H54 (cell line): ENCODE data around the gene PIGR.
A peak's percentile ranks its signal among the peaks of the same experiment; 100 is the strongest.

ENCODE experiments used
- DNase-seq: peaks from one replicate; pipeline ENCODE4 v3.0.0; 2011; ENCODE audit warnings: low spot score, mixed read lengths; ENCODE audit not compliant: insufficient read length
- FAIRE-seq: peaks from 3 replicates; lab custom pipeline; 2011; peaks lifted over from hg19 to GRCh38; lab: Jason Lieb, UNC
- POLR2A ChIP-seq: IDR thresholded peaks from 2 replicates; pipeline ENCODE4 v1.6.1; 2011; ENCODE audit warnings: low read depth, mild to moderate bottlenecking, low read length

The PIGR gene, protein sequence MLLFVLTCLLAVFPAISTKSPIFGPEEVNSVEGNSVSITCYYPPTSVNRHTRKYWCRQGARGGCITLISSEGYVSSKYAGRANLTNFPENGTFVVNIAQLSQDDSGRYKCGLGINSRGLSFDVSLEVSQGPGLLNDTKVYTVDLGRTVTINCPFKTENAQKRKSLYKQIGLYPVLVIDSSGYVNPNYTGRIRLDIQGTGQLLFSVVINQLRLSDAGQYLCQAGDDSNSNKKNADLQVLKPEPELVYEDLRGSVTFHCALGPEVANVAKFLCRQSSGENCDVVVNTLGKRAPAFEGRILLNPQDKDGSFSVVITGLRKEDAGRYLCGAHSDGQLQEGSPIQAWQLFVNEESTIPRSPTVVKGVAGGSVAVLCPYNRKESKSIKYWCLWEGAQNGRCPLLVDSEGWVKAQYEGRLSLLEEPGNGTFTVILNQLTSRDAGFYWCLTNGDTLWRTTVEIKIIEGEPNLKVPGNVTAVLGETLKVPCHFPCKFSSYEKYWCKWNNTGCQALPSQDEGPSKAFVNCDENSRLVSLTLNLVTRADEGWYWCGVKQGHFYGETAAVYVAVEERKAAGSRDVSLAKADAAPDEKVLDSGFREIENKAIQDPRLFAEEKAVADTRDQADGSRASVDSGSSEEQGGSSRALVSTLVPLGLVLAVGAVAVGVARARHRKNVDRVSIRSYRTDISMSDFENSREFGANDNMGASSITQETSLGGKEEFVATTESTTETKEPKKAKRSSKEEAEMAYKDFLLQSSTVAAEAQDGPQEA

DNA sequence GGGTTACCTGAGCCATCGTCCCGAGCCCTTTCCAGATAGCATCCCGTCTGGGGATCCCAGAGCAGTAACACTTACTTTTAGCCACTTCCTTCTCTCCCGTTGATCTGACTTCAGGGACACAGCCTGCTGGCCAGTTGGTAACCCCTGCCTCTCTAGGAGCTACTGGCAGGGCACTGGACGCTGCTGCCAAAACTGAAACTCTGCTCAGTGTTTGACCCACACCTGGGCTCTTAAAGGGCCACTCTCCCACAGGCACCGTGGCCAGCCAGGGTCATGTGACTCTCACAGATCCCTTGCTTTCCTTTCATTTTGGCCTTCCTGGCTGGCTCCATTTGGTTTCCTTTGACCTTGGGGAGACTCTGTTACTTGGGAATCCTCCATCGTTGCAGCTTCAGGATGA is at the start of gene PIGR:
TSS of gene PIGR (minus strand) at position 206 of the 400 bp plus-strand sequence. CDS start 5,935 bp downstream, outside the sequence.
- FAIRE-seq, result no peak
- no peak for DNase-seq
- no peak for TF ChIP-seq POLR2A

DNA sequence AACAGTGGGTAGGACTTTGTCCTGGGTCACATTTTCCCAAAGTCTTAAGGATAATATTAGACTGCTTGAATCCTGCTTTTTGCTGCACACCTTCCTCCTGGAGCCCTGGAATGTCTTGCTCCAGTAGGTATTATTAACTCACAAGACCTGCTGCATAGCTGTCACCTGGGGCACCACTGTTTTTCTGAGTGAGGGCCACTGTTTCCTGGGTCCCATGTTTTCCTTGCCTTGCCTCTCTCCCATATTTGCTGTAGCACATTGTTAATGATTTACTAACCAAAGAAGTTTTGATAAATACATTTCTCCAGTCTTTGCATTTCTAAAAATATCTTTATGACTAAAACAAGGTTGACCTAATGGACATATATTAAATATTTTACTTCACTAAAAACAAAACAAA is 46.5 kb upstream of the PIGR start:
- TF ChIP-seq POLR2A, result no peak
- DNase-seq, result no peak
- no peak for FAIRE-seq

DNA sequence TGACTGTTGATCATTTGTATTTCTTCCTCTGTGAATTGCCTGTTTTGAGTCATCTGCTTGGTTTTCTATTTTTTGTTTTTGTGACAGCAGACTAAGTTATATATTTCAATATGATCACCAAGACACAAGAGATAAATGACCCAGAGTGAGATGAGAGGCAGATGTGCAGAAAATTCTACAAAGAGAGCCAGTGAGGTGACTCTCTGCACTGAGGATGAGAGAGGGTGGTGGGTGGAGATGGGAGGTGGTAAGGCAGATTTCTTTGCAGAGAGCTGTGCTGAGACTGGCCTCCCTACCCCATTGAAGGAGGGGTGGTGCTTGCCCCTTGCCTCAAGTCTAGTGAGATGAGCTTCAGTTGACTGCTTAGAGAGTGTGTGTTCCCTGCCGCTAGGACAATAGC is 41.6 kb upstream of the PIGR start:
- no peak for FAIRE-seq
- no peak for TF ChIP-seq POLR2A
- no peak for DNase-seq

DNA sequence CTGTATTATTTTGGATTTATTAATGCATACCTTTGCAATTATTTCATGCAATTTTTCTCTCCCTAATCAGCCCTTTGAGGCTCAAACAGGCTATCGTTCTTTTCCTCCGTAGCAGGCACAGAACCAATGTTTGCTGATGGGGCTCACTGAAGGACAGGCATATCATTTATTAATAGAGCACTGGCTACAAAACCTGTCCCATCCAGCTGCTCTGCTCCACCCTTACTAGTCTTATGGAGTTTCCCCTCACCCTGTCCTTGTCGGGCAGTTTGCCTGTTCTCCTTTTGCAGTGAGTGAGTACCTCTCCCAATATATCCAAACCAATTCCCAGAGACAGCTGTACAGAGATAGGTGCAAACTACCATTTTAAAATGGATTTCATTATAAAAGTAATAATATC is 40.6 kb upstream of the PIGR start:
- FAIRE-seq (no peak), DNase-seq (no peak)
- TF ChIP-seq POLR2A, result no peak

DNA sequence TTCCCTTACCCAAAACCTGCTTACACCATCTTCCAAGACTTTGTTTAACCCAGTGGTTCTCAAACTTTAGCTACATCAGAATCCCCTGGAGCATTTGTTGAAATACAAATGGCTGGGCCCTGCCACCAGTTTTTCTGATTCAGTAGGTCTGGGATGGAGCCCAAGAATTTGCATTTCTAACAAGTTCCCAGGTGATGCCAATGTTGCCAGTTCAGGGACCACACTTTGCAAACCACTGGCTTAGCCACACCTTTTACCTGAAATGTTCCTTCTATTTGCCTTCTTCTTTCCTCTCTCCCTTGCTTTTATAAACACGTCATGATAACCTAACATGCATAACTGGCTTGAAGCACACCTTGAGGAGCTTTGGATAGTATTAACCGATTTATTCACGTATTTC is 40.1 kb upstream of the PIGR start:
- no peak for TF ChIP-seq POLR2A
- DNase-seq, result no peak
- FAIRE-seq, result no peak

DNA sequence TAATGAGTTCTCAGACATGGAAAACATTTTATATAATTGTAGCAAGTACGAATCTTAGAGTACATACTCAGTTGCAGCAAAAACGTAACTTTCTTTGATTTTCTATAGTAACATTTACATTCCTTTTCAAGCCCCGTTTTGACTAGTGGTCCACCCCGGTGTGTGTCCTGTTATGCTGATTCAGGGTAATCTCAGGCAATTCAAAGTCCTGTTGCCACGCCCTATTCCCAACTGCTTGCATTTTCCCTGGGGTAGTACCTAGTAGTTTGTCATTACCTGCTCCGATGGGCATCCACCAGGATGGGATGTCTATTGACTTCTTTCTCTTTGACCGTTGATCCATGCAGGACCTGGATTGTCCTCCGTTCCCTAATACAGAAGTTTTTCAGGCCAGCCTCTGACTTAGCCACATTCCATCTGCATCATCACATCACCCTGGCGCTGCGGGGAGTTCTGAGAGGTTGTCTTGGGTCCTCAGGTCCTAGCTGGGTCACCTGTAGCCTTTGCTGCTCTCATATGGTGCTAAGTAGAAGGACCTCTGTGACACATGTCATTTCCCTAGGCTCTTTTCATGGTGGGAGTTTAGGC is 39.0 kb upstream of the PIGR start:
- no peak for FAIRE-seq

DNA sequence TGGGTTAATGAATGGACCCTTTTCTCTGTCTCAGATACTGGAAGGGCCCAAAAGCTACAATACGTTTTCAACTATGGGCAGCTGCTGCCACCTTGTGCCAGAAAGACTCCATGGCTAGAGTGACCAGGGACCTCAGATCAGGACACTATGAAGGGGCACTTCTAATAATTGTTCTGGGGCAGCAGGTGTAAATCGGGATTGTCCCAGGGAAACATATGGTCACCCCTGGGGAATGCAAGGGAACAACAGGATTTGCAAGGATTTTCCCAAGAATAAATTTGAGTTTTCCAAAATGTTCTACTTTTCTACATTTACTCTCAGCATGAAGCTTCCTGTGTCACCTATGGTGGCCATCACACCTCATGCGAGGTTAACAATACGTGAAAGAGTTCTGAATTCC is 36.0 kb upstream of the PIGR start:
- no peak for TF ChIP-seq POLR2A
- FAIRE-seq (no peak), DNase-seq (peak; percentile 35)

More for the DNA sequence above, 39.0 kb upstream of the PIGR start:
- DNase-seq, result no peak
- TF ChIP-seq POLR2A, result no peak

DNA sequence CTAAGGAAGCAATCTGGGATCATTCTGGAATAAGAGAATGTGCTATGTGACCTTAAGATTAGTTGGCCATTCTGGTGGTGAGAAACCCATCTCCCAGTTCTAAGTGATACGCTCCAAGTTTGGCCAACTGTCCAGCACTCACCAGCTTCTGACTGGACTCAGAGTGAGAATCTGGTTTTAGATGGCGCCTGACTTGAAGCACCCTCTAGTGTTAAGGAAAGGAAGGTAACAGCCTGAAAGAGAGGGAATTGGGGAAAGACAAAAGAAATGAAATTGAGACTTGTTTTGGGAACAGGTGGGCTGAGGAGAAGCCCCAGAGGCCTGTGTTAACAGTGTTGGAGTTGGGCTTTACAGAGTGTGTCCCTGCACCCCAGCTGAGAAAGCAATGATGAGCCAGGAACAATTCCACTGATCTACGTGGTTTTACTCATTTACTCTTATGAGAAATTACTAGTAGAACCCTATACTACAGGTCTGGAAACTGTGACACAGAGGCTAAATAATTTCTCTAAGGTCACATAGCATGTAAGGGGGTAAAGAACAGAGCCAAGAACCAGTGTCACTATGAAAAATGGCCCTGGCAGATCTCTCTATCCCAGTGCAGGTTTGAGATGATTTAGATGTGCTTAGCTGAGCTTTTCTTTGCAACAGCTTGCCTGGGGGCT is 33.2 kb upstream of the PIGR start:
- TF ChIP-seq POLR2A, result no peak
- no peak for DNase-seq
- FAIRE-seq, result no peak

DNA sequence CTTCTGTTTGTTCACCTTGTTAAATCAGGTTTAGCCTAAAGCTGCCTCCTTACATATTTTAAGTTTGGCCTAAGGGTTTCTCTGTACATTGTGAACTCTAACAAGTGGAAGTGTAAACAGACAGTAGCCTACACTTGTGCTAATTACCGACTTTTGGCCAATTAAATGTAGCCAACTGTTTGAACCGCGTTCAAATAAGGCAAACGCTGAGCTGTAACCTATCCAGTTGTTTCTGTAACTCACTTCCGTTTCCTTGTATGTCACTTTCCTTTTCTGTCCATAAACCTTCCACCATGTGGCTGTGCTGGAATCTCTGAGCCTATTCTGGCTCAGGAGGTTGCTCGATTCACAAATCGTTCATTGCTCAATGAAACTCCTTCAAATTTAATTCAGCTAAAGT is 32.0 kb upstream of the PIGR start:
- FAIRE-seq (no peak), DNase-seq (no peak)
- TF ChIP-seq POLR2A, result no peak

DNA sequence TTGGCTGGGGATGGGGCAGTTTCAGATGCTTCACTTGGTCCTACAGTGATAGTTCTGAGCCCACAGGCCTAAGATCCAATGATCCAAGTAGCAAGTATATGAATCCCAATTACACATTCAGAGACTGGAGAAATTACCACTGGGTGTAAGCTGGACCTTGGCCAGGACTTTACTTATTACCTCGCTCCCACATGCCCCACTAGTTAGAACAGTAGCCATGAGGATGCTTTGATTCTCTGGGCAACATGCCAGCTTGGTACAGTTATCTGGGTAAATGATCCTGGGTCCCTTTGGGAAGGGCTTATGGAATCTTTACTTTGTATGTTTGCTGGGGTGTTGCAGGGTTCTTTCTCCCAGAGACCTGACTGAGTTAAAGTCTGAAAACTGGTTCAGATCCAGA is 29.0 kb upstream of the PIGR start:
- FAIRE-seq (no peak), DNase-seq (no peak)
- TF ChIP-seq POLR2A, result no peak

DNA sequence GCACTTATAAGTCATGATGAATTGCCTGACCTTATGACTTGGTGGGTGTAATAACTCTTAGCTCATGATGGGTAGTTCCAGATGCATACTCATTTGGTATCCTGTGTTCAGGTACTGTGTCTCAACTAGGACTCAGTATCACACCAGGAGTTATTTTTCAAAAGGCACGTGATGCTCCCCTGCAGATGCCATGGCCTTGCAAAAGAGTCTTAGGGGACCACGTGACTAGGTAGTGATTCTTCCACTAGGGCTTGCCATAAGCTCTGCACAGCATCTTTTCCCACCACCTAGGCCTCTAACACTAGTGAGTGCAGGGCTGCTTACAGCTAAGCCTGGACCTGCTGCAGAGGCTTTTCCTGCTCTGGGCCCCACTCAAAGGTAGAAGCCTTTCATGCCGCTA is 27.9 kb upstream of the PIGR start:
- no peak for FAIRE-seq
- no peak for TF ChIP-seq POLR2A
- no peak for DNase-seq

DNA sequence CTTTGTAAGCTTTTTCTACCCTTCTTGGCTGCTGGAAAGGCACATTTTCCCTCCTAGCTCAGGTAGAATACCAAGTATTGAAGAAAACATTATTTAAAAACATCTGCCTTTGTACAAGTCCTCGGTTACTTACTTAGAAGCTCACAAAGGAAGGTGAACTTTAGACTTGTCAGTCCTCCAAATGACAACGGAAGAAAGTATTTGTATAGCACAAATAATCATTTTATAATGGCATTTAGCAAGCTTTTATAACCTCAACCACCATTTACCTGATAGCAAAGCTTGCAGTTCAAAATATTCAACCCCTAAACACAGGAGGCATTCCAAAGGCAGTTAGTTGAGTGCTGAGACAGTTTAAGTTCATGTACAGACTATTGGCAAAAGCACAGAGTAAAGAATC is 26.5 kb upstream of the PIGR start:
- DNase-seq (no peak), FAIRE-seq (no peak)
- TF ChIP-seq POLR2A, result no peak

DNA sequence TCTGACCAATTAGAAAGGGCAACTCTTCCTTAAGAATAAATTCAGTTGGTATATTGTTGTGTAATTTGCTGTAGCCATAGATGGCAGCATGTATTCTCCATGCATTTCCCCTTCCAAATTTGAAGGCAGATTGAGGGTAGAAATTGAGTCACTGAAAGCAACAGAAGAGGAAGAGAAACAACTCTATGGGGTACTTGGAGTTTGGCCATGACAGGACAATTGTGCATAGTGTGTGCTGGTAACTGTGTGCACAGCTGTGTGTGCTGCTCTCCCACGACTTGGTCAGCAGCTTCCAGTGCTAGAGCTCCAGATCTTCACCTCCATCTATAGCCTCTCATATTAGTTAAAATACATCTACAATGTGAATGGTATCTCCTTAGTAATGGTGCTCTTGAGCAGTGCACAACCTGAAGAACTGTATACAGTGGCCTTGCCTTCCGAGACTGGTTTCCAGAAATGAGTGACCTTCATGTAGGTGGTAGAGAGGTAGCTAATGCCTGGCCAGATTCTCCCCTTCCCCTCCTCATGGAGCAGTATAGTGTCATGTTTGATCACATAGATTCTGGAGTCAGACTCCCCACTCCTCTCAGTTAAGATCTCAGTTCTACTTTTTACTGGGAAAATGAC is 24.9 kb upstream of the PIGR start:
- no peak for DNase-seq
- no peak for TF ChIP-seq POLR2A
- FAIRE-seq, result no peak
